HG03039 (cell line): ENCODE measurements around the gene CLEC20A.

Experiments used
- ATAC-seq: cut with Tn5 transposase; IDR thresholded peaks from one replicate; pipeline ENCODE4 v1.9.1; 2021; ENCODE audit warnings: mild to moderate bottlenecking, moderate library complexity; ENCODE audit not compliant: unreplicated experiment

Gene CLEC20A

DNA sequence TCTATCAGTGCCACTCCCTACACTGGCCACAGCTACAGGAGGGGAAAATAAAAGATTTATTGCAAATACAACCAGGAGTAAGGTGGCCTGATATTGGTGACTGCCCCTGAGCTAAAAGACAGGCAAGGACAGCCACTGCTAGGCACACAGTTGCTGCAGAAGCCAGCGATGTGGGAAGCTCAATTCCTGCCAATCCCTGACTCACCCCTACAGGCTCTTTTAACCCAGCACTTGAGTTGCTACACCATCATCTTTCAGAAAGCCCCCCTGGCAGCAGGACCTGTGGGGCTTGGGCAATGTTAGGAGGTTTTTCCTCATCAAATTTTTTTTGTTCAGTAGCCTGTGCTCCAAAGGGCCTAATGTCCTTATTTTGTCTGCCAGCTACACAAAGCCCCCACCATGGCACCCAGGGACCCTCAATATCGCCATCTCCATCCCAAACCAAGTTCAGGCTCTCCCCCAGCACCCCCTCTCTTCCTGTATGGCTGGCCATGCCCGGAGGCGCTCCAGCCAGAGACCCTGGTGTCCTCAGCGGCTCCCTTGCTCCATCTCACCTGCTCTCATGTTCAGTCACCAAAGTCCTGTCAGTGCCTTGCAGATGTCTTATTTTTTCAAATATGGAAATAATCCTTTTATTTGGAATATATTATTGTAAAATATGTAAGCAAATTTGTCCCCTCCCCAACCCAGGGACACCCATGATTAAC, 13.4 kb downstream of the CLEC20A start:
- ATAC-seq, result no peak

DNA sequence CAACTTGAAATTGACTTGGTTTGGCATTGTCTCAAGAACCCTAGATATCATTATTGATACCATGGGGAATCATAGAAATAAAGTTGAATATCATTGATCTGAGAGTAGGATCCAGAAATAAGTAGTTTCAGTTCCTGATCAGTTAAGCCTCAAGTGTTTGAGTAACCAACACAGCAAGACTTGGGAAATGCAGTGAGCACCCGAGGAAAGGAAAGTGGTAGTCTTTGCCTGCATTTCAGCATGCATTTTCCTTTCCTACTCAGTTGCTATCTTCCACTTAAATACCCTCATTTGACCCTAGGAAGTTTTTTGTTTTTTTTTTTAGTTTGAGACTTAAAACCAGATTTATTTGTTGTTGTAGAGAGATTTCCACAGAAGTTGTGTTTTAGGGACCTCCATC, 18.9 kb downstream of the CLEC20A start:
- no peak for ATAC-seq

DNA sequence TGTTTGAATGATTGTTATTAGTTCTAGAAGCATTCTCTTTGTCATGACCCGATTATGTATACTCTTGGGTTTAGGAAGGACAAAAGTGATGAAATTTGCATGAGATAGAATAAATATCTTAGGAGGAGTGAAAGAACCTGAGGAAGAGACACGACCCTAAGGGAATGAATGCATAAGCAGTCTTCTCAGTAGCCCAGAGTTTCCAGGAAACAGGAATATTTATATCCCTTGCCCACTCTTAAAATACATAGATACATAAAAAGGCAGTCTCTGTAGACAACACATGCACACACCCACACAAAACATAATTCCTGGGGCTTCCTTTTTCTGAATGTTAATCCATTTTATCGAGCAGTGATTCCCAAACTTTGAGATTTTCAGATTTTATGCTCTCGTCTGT, 19.4 kb downstream of the CLEC20A start:
- no peak for ATAC-seq

DNA sequence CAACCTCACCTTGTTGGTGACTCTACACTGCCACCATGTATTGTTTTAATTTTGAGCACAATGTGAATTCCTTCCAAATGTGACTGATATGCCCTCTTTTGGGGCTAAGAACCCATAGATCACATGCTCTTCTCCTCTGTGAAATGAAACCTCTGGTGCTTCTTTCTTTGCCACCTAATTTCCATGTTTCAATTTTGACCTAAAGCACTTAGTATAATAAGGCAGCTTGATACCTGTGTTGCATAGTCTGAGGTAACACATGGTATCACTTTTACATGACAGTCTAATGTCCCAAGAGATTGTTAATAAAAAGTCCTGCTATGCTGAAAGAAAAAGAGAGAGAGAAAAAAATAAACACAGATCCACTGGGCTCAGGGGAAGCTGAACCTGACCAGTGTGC, 24.2 kb downstream of the CLEC20A start:
- no peak for ATAC-seq

DNA sequence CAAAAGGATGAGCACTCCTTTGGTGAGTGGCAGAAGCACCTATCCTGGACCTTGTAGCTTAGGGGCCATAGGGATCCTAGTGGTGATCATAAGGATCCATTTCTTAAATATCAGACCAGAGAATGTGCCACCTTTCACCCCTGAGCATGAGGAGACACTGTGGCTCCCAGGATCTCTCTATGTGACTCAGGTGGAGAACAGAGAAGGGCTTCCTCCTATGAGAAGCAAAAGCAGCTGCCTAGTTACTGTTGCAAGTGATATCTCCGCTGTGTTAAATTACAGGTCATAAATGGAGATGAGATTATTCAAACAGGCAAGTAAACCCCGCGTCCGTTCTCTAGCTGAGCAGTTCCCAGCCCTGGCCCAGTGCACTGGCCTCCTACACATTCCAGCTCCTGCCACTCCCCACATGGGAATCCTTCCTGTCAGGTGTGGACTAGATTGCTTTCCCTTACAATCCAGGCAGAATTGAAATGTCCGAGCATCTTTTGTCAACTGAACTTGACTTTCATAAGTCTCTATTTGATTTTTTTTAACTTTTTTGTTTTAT, 26.3 kb downstream of the CLEC20A start:
- no peak for ATAC-seq

DNA sequence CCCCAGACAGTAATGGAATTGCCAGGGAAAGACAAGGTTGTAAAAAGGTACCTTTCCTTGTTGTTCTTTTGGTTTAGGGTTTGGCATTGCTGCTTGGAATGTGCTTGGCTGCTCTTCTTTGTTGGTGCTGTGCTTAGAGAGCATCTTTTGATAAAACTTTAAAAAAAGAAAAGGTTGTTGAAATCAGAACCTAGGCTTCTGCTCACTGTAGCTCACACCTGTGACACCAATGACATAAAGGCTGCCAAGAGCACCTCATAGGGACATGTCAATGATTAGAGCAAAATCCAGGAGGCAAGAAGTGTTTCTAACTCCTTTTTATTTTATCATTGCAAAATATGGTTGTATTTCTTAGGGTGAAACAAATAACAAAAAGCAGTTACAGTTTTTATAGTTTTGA, 28.9 kb downstream of the CLEC20A start:
- no peak for ATAC-seq

DNA sequence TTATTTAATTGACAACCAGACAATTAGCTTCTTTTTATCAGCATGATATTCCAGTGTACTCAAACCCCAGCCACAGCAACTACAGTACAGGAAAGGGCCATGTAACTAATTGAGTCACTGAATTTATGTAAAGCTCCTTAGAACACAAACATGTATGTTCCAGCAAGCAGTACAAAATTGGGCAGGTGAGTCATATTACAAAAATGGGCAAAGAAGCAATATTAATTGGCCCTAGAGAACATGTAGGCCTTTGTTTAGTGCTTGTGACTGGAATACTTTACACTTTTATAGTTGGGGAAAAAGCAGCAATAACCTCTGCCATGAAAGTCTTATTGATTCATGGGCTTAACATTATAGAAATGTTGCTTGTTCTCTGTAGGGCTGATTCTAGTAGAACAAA, 31.8 kb downstream of the CLEC20A start:
- no peak for ATAC-seq

DNA sequence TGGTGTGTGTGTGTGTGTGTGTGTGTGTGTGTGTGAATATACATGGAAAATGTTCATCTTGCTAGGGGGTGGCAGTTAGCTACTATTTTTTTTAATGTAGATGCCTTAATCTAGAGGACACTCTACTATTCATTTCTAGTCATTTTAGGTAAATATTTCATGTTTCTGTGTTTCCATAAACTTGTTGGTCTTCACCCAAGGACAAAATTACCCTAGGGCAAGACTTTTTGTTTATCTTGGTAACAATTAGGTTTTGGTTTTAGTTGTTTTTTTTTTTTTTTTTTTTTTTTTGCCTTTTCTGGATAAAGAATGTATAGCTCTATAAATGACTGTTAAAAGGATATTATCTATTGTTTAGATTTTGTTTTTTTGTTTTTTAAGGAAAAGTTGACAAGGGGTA, 32.2 kb downstream of the CLEC20A start:
- ATAC-seq, result no peak

DNA sequence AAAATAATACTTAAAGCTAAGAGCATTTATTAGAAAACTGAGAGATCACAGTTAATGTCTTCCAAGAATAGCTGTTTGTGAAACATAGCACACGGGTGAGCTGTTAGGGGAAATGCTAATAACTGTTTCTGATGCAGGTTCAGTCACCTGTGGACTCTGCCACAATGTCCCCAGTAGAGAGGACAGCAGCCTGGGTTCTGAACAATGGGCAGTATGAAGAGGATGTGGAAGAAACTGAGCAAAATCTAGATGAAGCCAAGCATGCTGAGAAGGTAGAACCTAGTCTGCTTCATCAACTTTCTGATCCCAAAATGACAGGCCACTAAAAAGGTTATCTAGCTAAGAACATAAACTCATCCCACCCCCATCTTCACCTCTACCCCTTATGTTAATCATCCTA, 32.6 kb downstream of the CLEC20A start:
- ATAC-seq, result no peak

DNA sequence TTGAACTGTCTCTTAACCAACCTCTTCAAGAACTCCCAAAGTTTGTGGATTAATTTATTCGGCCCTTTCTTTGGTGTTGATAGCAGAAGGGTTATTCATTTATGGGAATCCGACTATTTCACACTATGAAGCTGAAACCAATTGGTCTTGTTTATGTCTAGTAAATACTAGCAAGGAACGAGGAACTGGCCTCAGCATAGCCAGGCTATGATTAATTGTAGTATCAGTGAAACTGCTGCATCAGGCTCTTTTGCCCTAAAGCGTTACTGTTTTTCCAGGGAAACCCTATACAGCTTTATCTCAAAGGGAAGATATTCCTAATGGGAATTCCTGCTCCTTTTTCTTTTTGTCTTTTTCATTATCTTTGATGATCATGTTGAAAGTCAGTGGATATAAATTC, 35.1 kb downstream of the CLEC20A start:
- no peak for ATAC-seq

DNA sequence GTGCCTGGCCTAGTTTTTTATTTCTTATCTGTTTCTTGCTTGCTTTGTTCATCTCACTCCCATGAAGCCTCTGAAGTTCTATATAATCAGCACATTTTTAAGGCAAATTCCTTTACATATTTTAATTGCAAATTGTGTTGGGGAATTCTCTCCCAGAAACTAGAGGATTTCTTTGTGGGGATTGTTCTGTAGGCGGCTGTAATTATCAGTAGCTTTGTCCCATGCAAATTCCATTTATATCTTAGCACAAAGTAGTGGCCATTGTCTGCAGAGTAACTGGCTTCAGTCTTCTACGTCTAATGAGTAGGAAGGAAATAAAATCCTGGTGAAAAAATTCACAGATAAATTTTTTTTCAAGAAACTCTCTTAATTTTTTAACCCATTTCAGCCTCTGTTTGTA, 35.7 kb downstream of the CLEC20A start:
- ATAC-seq, result no peak

DNA sequence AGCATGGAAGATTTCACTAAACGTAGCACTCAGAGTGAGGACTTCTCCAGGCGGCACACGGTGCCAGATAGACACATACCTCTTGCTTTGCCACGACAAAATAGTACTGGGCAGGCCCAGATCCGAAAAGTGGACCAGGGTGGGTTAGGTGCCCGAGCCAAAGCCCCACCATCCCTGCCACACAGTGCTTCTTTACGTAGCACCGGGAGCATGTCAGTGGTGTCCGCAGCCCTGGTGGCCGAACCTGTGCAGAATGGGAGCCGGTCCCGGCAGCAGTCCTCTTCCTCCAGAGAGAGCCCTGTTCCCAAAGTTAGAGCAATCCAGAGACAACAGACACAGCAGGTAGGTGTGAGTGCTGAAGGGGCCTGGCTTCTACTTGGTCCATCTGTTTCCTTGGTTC, 38.6 kb downstream of the CLEC20A start:
- ATAC-seq, result no peak

DNA sequence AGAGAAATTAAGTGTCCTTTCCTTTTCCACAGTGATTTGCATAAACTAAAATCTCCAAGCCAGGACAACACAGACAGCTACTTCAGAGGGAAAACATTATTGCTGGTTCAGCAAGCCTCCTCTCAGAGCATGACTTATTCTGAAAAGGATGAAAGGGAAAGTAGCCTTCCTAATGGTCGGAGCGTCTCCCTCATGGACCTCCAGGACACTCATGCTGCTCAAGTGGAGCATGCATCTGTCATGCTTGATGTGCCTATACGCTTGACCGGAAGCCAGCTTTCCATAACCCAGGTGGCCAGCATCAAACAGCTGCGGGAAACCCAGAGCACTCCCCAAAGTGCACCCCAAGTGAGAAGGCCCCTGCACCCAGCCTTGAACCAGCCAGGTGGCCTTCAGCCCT, 39.1 kb downstream of the CLEC20A start:
- ATAC-seq, result no peak

DNA sequence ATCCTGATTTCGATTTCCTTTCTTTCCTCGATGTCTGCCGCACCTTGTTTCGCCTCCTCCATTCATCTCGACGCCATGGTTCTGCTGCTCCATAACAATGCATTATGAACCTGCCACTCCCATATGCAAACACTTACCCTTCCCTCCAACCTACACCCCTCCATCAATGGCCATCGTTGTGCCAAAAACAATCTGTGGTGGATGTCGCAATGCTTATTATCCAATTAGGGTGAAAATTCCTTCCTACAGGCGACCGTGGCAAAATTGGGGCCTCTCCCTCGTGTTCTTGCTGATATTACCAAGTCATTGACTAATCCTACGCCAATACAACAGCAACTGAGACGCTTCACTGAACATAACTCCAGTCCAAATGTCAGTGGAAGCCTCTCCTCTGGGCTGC, 40.3 kb downstream of the CLEC20A start:
- ATAC-seq, result no peak

DNA sequence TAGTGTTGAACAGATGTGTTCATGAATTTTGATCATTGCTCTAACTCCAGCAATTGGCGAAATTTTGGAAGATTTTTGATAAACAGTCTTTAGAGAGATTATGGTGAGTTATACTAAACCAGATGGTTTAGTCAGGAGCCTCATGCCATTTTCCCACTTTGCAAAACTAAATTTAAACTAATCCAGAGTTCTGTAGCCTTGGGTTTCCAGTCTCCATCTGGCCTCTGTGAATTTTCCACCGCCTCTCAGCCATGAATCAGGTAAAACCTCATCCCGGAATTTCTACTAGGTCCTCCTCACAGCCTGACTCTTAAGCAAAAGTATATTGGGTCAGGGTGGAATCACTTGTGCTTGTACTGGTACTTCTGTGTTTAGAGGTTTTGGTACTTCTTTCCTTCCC, 44.8 kb downstream of the CLEC20A start:
- ATAC-seq, result no peak

DNA sequence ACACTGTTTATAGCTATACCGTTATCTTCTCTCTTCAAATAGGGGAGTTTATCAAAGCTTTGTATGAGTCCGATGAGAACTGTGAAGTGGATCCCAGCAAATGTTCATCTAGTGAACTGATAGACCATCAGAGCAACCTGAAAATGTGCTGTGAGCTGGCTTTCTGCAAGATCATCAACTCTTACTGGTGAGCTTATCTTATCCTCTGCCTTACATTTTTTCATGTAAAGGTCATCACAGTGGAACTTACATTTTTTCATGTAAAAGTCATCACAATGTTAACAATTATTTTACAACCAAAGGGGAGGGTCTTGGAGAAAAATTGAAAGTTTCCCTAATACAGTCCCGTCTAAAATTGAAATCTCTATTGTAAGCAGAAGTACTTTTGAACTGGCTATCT, 45.2 kb downstream of the CLEC20A start:
- no peak for ATAC-seq

DNA sequence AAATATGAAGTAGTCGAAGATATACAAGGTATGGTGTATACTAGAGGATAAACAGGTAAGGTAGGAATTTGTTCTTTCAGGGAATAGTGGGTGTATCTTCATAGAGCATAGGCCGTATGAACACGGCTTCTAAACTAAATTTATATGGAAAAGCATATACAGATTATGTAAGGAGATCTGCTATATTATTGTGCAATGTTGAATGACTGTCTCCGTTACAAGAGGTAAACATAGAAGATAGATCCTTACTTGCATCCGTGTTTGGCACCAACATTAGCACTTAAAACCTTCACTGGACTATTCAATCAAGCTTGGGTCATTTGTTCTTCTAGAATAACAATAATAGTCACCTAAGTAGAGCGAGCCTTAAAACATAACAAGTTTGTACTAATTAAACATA, 45.9 kb downstream of the CLEC20A start:
- no peak for ATAC-seq

DNA sequence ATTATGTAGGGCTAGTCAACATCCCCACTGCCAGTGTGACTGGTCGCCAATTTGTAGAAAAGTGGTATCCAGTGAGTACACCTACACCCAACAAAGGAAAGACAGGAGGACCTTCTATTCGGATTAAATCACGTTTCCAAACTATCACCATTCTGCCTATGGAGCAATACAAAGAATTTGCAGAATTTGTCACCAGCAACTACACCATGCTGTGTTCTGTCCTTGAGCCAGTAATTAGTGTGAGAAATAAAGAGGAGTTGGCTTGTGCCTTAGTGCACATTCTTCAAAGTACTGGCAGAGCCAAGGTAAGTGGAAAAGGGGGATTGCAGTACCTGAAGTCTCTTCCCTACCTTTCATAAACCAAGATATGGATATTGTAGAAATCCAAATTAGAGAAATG, 53.8 kb downstream of the CLEC20A start:
- ATAC-seq, result no peak

DNA sequence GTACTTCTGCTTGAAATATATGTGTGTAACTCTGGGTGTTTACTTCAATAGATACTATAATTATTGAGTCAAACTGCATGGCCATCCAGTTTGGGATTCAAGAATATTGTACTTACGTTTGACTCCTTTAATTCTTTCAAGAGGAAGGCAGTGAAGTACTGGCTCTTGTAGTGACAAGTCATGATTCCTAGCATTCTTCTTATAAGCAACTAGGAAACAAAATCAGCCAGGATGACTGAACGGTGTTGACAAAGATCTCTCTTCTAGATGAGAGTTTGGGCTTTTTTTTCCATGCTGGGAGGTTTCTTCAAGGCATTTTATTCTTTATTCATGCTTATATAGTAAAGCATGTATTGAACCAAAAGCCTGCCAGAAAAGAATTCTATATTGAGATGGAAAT, 58.3 kb downstream of the CLEC20A start:
- no peak for ATAC-seq

DNA sequence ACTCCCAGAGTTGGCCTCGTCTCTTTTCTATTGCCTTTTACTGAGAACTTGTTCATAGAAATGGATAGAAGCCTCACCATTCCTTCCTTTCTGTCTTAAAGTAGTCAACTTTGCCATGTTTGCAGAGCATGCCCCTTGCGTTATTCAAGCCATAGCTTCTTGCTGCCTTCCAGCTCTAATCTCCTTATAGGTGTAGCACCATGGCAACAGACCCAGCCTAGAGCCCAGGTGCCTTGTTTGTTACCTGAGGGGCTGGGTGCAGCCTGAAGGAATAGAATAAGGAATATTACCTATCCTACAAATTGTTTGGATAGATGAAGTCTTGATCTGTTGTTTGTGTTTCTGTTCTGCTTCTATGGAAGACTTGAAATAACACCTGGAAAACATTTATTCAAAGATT, 59.9 kb downstream of the CLEC20A start:
- no peak for ATAC-seq

DNA sequence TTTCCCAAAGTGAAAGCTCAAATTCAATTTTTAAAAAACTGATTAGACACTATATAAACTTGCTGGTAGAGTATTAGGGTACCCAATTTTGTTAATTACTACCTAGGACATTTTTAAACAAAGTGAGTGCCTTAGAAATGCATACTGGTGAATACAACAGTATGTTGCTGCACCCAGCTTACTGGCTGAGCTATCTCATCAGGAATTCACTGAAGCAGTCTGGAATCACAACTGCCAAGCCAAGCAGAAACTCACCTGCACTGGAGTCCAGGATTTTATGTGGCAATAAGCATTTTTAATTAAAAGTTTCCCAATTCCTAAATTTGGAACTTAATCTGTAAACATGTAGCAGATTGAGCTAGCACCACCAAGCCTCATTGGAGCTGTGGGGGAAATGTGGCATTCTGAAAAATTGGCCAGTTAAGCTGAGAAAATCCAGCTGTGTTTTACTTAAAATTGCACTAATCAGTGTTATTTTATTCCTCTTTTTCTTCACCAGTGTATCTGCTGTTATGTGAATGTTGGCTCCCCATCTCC, 61.8 kb downstream of the CLEC20A start:
- ATAC-seq, result no peak

DNA sequence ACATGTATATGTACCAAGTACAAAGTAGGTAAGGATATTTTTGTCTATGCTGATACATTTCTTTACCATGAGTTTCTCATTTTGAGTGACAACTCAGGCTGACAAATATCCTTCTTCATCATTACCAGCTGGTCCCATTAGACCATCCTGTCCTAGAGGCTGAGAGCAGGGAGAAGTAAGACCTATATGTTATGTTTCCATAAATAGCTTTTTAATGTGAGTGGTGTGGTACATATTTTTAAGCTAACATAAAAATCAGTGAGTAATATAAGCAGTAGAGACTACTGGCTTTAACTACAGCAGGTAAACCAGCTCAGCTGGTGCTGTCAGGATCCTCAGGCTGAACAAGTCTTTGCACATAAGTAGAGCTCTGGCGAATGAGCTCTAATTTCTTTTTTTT, 62.4 kb downstream of the CLEC20A start:
- no peak for ATAC-seq
